ENCODE results near the gene FAM24B. TPM values are rescaled to one million over a fixed set of nuclear protein-coding genes. Genes with fewer than 3 reads are reported as not detected.

FAM24B gene
- total and polyA plus RNA-seq, 2 experiments from 2014 or later: 6.5 to 14.5 TPM

GRCh38 chr10:122849900-122850605 lies 29.3 kb downstream of the FAM24B start:
- no peak for TF ChIP-seq JUNB (IDR thresholded peaks at IDR 0.05; ENCODE audit: unreplicated experiment)
- no peak for TF ChIP-seq ZNF462 (CRISPR knock-in tag; IDR thresholded peaks at IDR 0.05)
- no peak for TF ChIP-seq CTCF (conservative IDR thresholded peaks at IDR 0.05; ENCODE audit: low read depth in 2 of 2)
- no peak for TF ChIP-seq ZNF331 (CRISPR knock-in tag; IDR thresholded peaks at IDR 0.05; ENCODE audit: low read depth)
- TF ChIP-seq STAT1 (IDR thresholded peaks at IDR 0.05; ENCODE audit: unreplicated experiment): no peak
- TF ChIP-seq REST (IDR thresholded peaks at IDR 0.05; ENCODE audit: unreplicated experiment): no peak
- TF ChIP-seq POLR2AphosphoS5 (IDR thresholded peaks at IDR 0.05; ENCODE audit: low read depth): no peak
- TF ChIP-seq ETS1 (IDR thresholded peaks at IDR 0.05): no peak
- TF ChIP-seq ZNF114 (CRISPR knock-in tag; IDR thresholded peaks at IDR 0.05): no peak
- no peak for TF ChIP-seq NANOG (IDR thresholded peaks at IDR 0.05; ENCODE audit: borderline replicate concordance)
- TF ChIP-seq EZH2 (IDR thresholded peaks at IDR 0.05; ENCODE audit: low read depth, unreplicated experiment): no peak
- TF ChIP-seq EZH2phosphoT487 (IDR thresholded peaks at IDR 0.05; ENCODE audit: unreplicated experiment): no peak
- no peak for TF ChIP-seq CREB1 (CRISPR knock-in tag; IDR thresholded peaks at IDR 0.05; ENCODE audit: low read depth)
- H3K27ac Mint-ChIP-seq: peak overlapping the region; percentile 22
- H3K4me1 Mint-ChIP-seq: peaks cover 52% of the 10 kb centered on the region

More at GRCh38 chr10:122849900-122850605, 29.3 kb downstream of the FAM24B start:
- no peak overlapping the region for H3K4me3 Mint-ChIP-seq
- Histone ChIP-seq H3F3A (replicated peaks; ENCODE audit: low read depth) (no peaks in the 10 kb centered on the region), H3K36me3 (ENCODE audit: insufficient read depth) (no peaks in the 10 kb centered on the region; the same call in 1 of the 2 replicates), H3K4me2 (no peak overlapping the region), H3K4me1 (ENCODE audit: insufficient read depth) (peaks cover 5% of the 10 kb centered on the region; the same call in 1 of the 2 replicates), H4K20me1 (replicated peaks; ENCODE audit: insufficient read depth) (0 out of 2 replicates have a peak, but pooled peaks cover 7% of the 10 kb centered on the region), H3K79me2 (replicated peaks; ENCODE audit: insufficient read depth) (no peaks in the 10 kb centered on the region), H2AFZ (no peak overlapping the region), H3K27ac (ENCODE audit: low read depth) (no peak overlapping the region), H3K27me3 (ENCODE audit: insufficient read depth) (no peaks in the 10 kb centered on the region), H3K9me2 (ENCODE audit: insufficient read depth) (no peaks in the 10 kb centered on the region), H3K4me3 (no peak overlapping the region)
- DNase-seq (ENCODE audit: low spot score) (no peak), ATAC-seq (no peak)
- H3K36me3 Mint-ChIP-seq (ENCODE audit: low read depth): peaks cover 27% of the 10 kb centered on the region
- H3K27me3 Mint-ChIP-seq (ENCODE audit: insufficient read depth, low read depth, poor library complexity): peaks cover 6% of the 10 kb centered on the region
- H3K9me3 Mint-ChIP-seq: peaks cover 8% of the 10 kb centered on the region

All from GM23338 (cell line).